HUES6 (cell line): ENCODE measurements around the gene PTPRM.

ENCODE experiments used
- H3K27ac ChIP-seq: 2 replicates; pipeline ENCODE4 v1.7.0; 2013; ENCODE audit warnings: low read depth, mild to moderate bottlenecking, low read length, inconsistent platforms
- H3K27me3 ChIP-seq: 2 replicates; pipeline ENCODE4 v1.6.1; 2013; ENCODE audit warnings: low read length; ENCODE audit not compliant: control insufficient read depth, insufficient read depth
- H3K36me3 ChIP-seq: 2 replicates; pipeline ENCODE4 v1.6.1; 2013; ENCODE audit warnings: low read length; ENCODE audit not compliant: control insufficient read depth, insufficient read depth
- H3K4me1 ChIP-seq: 2 replicates; pipeline ENCODE4 v1.6.1; 2013; ENCODE audit warnings: low read length; ENCODE audit not compliant: control insufficient read depth, insufficient read depth
- H3K4me3 ChIP-seq: 2 replicates; pipeline ENCODE4 v1.5.1; 2013; ENCODE audit warnings: low read depth, low read length
- H3K9ac ChIP-seq: one replicate; pipeline ENCODE4 v1.6.1; 2013; ENCODE audit warnings: mild to moderate bottlenecking, low read length
- H3K9me3 ChIP-seq: 2 replicates; pipeline ENCODE4 v1.6.1; 2013; ENCODE audit warnings: low read depth, low read length; ENCODE audit not compliant: control insufficient read depth, insufficient read depth

Gene PTPRM

DNA sequence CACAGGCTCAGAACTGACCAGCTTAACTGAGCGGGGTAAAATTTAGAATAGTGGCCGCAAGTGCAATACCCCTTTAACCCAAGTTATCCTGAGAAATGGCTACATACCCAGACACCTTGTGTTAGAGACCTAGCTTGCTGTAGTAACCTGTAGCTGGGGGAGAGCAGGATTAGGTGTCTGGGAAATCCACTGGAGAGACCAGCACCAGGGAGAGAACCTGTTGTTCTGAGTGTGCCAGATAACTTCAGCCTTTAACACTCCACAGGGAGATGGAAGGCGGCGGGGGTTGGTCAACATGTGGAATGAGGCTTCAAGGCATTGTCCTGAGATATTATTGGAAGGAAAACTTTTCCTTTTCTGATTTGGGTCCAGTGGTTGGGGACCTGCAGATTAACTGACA lies 356.0 kb downstream of the PTPRM start:
- H3K36me3 ChIP-seq = no peaks in the 10 kb centered on the region
- no peak overlapping the region for H3K4me3 ChIP-seq

GRCh38 chr18:7924616-7925015 lies 357.5 kb downstream of the PTPRM start:
- Histone ChIP-seq H3K4me1 (no peaks in the 10 kb centered on the region; the same call in 1 of the 2 replicates), H3K4me3 (no peak overlapping the region), H3K27ac (no peak overlapping the region), H3K9me3 (no peaks in the 10 kb centered on the region), H3K27me3 (no peaks in the 10 kb centered on the region), H3K9ac (no peak overlapping the region), H3K36me3 (no peaks in the 10 kb centered on the region)

More for the DNA sequence above, 356.0 kb downstream of the PTPRM start:
- Histone ChIP-seq H3K9me3 (no peaks in the 10 kb centered on the region), H3K27me3 (no peaks in the 10 kb centered on the region), H3K27ac (no peak overlapping the region), H3K9ac (no peak overlapping the region), H3K4me1 (no peaks in the 10 kb centered on the region; the same call in 1 of the 2 replicates)

- no peaks in the 10 kb centered on the region for H3K36me3 ChIP-seq
- no peak overlapping the region for H3K9ac ChIP-seq
- H3K27me3 ChIP-seq = no peaks in the 10 kb centered on the region
- no peaks in the 10 kb centered on the region; the same call in 1 of the 2 replicates for H3K4me1 ChIP-seq
- no peaks in the 10 kb centered on the region for H3K9me3 ChIP-seq
- no peak overlapping the region for H3K27ac ChIP-seq
- no peak overlapping the region for H3K4me3 ChIP-seq
These were observed 359.4 kb downstream of the PTPRM start for GRCh38 chr18:7926526-7926925.

- Histone ChIP-seq H3K4me3 (no peak overlapping the region), H3K9ac (no peak overlapping the region), H3K4me1 (no peaks in the 10 kb centered on the region; the same call in 1 of the 2 replicates), H3K27me3 (no peaks in the 10 kb centered on the region), H3K36me3 (no peaks in the 10 kb centered on the region), H3K9me3 (no peaks in the 10 kb centered on the region), H3K27ac (no peak overlapping the region)
These were observed 360.0 kb downstream of the PTPRM start for GRCh38 chr18:7927119-7927518.

GRCh38 chr18:7931763-7932162 lies 364.6 kb downstream of the PTPRM start:
- no peaks in the 10 kb centered on the region for H3K9me3 ChIP-seq
- H3K9ac ChIP-seq = no peak overlapping the region
- no peaks in the 10 kb centered on the region for H3K27me3 ChIP-seq
- H3K36me3 ChIP-seq = no peaks in the 10 kb centered on the region
- H3K27ac ChIP-seq = no peak overlapping the region
- H3K4me1 ChIP-seq = no peaks in the 10 kb centered on the region
- H3K4me3 ChIP-seq = no peak overlapping the region

- Histone ChIP-seq H3K9me3 (no peaks in the 10 kb centered on the region), H3K27ac (no peak overlapping the region), H3K36me3 (no peaks in the 10 kb centered on the region), H3K4me1 (no peaks in the 10 kb centered on the region), H3K27me3 (no peaks in the 10 kb centered on the region), H3K9ac (no peak overlapping the region), H3K4me3 (no peak overlapping the region)
These were observed 370.2 kb downstream of the PTPRM start for GRCh38 chr18:7937268-7937667.

DNA sequence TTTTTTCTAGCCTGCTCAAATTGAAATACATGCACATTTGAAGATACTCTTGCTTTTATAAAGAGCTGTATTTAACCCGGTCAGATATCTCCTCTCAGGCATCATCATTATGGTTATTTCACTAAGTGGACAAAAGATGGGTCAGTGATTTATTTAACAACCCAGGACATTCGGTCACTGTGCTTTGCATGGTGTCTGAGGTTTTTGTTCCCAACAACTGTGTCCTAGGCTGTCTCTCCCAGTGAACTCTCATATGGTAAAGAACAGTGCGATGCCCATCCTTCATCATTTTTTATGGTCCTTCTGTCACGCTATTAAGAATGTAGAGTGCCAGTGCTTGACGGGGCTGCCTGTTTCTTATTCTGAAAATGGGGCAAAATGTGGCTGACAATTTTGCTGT lies 372.4 kb downstream of the PTPRM start:
- H3K27ac ChIP-seq = no peak overlapping the region
- H3K9me3 ChIP-seq = no peaks in the 10 kb centered on the region
- no peaks in the 10 kb centered on the region for H3K4me1 ChIP-seq
- H3K9ac ChIP-seq = no peak overlapping the region
- no peaks in the 10 kb centered on the region for H3K27me3 ChIP-seq
- no peak overlapping the region for H3K4me3 ChIP-seq
- no peaks in the 10 kb centered on the region for H3K36me3 ChIP-seq

DNA sequence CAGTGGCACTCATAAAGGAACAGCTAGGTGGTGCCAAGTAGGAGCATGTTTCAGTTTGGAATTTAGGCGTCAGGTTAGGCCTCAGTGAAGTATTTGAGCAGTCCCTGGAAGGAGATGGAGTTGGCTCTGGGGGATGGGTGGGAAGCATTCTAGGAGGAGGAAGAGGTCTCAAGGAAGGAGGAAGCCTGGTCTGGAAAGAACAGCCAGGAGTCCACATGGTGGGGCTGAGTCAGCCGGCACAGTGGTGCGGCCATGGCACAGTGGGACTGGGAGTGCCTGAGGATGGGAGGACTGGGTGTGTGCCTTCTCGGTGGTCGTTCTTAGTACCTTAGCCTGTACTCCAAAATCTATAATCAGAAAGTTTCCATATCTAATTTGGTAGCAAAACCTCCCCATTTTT lies 373.3 kb downstream of the PTPRM start:
- Histone ChIP-seq H3K9ac (no peak overlapping the region), H3K27ac (no peak overlapping the region), H3K4me3 (no peak overlapping the region), H3K4me1 (no peaks in the 10 kb centered on the region), H3K9me3 (no peaks in the 10 kb centered on the region), H3K36me3 (no peaks in the 10 kb centered on the region), H3K27me3 (no peaks in the 10 kb centered on the region)

GRCh38 chr18:7940971-7941370 lies 373.9 kb downstream of the PTPRM start:
- H3K27ac ChIP-seq = no peak overlapping the region
- H3K4me1 ChIP-seq = no peaks in the 10 kb centered on the region
- no peaks in the 10 kb centered on the region for H3K36me3 ChIP-seq
- no peak overlapping the region for H3K4me3 ChIP-seq
- H3K9ac ChIP-seq = no peak overlapping the region
- H3K9me3 ChIP-seq = no peaks in the 10 kb centered on the region
- no peaks in the 10 kb centered on the region for H3K27me3 ChIP-seq

DNA sequence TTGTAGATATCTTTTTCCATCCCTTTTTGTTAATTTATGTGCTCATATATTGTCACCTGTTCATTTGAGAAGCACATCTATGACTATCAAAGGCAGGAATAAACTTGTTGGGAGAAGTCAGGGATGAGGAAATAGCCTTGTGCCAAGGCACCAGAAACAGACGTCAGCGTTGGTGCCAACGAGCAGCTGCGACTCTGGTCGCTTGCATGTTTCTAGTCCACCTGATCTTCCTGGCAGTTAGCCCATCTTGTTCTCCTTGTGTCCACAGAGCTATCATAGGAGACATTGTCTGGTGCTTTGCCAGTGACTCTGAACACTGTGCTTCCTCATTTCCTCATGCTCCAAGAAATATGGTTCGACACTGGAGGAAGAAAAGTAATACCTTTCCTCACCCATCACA lies 374.4 kb downstream of the PTPRM start:
- H3K9ac ChIP-seq = no peak overlapping the region
- no peaks in the 10 kb centered on the region for H3K27me3 ChIP-seq
- H3K4me3 ChIP-seq = no peak overlapping the region
- H3K27ac ChIP-seq = no peak overlapping the region
- H3K9me3 ChIP-seq = no peaks in the 10 kb centered on the region
- H3K4me1 ChIP-seq = 0 out of 2 replicates have a peak, but pooled peaks cover 3% of the 10 kb centered on the region
- no peaks in the 10 kb centered on the region for H3K36me3 ChIP-seq

DNA sequence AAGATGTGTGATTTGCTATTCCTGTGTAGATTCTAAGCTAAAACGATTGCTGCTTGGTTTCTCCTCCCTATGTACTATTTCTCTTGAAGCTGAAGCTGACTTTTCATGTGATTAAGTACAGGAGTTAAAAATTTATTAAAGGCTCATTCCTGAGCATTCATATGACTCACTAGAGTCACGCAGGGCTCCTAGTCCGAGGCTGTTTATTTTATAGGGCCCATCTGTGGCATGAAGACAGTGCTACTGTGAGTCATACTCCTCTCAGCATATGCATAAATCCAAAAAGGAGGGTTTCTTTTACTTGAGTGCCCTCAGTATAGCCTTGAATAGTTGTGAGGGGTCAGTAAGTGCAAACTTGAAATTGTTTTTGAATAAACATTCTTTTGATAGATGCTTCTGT lies 378.8 kb downstream of the PTPRM start:
- Histone ChIP-seq H3K4me3 (no peak overlapping the region), H3K27ac (no peak overlapping the region), H3K9ac (no peak overlapping the region), H3K4me1 (0 out of 2 replicates have a peak, but pooled peaks cover 9% of the 10 kb centered on the region), H3K9me3 (no peaks in the 10 kb centered on the region), H3K36me3 (no peaks in the 10 kb centered on the region), H3K27me3 (no peaks in the 10 kb centered on the region)
